HCT116 (cell line): ENCODE results near the gene RGCC. TPM values are rescaled to one million over a fixed set of nuclear protein-coding genes. Genes with fewer than 3 reads are reported as not detected.

Experiments used
- ATAC-seq: fragments of 200-7000 bp; cut with Tn5 transposase; 2 replicates; pipeline ENCODE4 v1.9.1; 2020; ENCODE audit warnings: mild to moderate bottlenecking, moderate library complexity
- BruUV-seq: library from RNA; stranded (reverse); fragments of 400-500 nt; replicated peaks from 2 replicates; lab custom pipeline; 2021; lab: Mats Ljungman, UMichigan
- CTCF ChIA-PET: fragments of 300-600 bp; sonication (Branson Sonifier 250); formaldehyde crosslinking; loops from one replicate; lab custom pipeline; 2021; ENCODE audit warnings: antibody characterized with exemption; lab: Charles Lee
- POLR2A ChIA-PET: fragments of 300-600, 350-600 bp; sonication (Branson Sonifier 250); formaldehyde crosslinking; loops from one replicate; lab custom pipeline; 2021; ENCODE audit warnings: antibody characterized with exemption; lab: Charles Lee
- RAD21 ChIA-PET, 2 experiments: fragments of 300-600 bp; sonication (Branson Sonifier 250); formaldehyde crosslinking; loops; one replicate each; lab custom pipeline; 2023; ENCODE audit warnings: low total read pairs in 2 of 2; ENCODE audit not compliant: uncharacterized antibody in 2 of 2, unreplicated experiment in 2 of 2, low non-redundant PET in 1 of 2; lab: Charles Lee
- DNase-seq: peaks from one replicate; pipeline ENCODE4 v3.0.0-alpha.2; 2010; ENCODE audit warnings: low read depth, low spot score
- H2AFZ ChIP-seq: fragments of 200-600 bp; shearing (Covaris generic), sonication (generic); 2 replicates; pipeline ENCODE4 v1.6.1; 2017; ENCODE audit warnings: low read depth, mixed run types, mixed read lengths, antibody characterized with exemption, low read length; ENCODE audit not compliant: poor library complexity, severe bottlenecking
- H3K27ac ChIP-seq: 2 replicates; pipeline ENCODE4 v1.5.1; 2012; ENCODE audit warnings: low read depth, low read length
- H3K27me3 ChIP-seq: fragments of 200-600 bp; sonication (generic); 2 replicates; pipeline ENCODE4 v1.6.1; 2016; ENCODE audit warnings: mixed run types, low read length, mixed read lengths; ENCODE audit not compliant: insufficient read depth
- H3K36me3 ChIP-seq, 2 experiments: fragments of 200-500 bp in 1 of 2; fragments of 200-600 bp in 1 of 2; sonication (Bioruptor generic) in 1 of 2; sonication (generic) in 1 of 2; 2 replicates each; pipeline versions ENCODE4 v1.5.1 to v1.6.1; 2014 to 2016; ENCODE audit warnings: low read length in 2 of 2, inconsistent platforms in 1 of 2, mixed read lengths in 1 of 2, mixed run types in 1 of 2; ENCODE audit not compliant: insufficient read depth in 2 of 2, control insufficient read depth in 1 of 2
- H3K4me1 ChIP-seq, 2 experiments: fragments of 200-600 bp in 1 of 2; sonication (generic) in 1 of 2; 2 replicates each; pipeline versions ENCODE4 v1.5.1 to v1.6.1; 2012 to 2017; ENCODE audit warnings: low read length in 2 of 2, inconsistent platforms in 1 of 2, mild to moderate bottlenecking in 1 of 2, mixed read lengths in 1 of 2, mixed run types in 1 of 2, moderate library complexity in 1 of 2; ENCODE audit not compliant: insufficient read depth in 2 of 2, control insufficient read depth in 1 of 2
- H3K4me2 ChIP-seq: fragments of 200-600 bp; sonication (generic); 2 replicates; pipeline ENCODE4 v1.6.1; 2017; ENCODE audit warnings: mixed run types, low read length, mixed read lengths
- H3K4me3 ChIP-seq, 2 experiments: fragments of 200-600 bp in 1 of 2; sonication (generic) in 1 of 2; replicated peaks in 1 of 2; 2 replicates each; pipeline ENCODE4 v1.5.1; 2011 to 2016; ENCODE audit warnings: low read length in 2 of 2, control low read depth in 1 of 2, low read depth in 1 of 2, mild to moderate bottlenecking in 1 of 2, mixed read lengths in 1 of 2, mixed run types in 1 of 2
- H3K79me2 ChIP-seq: fragments of 200-600 bp; sonication (generic); 2 replicates; pipeline ENCODE4 v1.6.1; 2017; ENCODE audit warnings: mild to moderate bottlenecking, mixed run types, low read length, moderate library complexity, mixed read lengths; ENCODE audit not compliant: insufficient read depth
- H3K9ac ChIP-seq: fragments of 200-600 bp; sonication (generic); 2 replicates; pipeline ENCODE4 v1.6.1; 2016; ENCODE audit warnings: low read length, mixed read lengths
- H3K9me2 ChIP-seq: fragments of 200-600 bp; sonication (generic), shearing (Covaris generic); 2 replicates; pipeline ENCODE4 v1.6.1; 2017; ENCODE audit warnings: mixed run types, mild to moderate bottlenecking, moderate library complexity; ENCODE audit not compliant: insufficient read depth
- H3K9me3 ChIP-seq, 2 experiments: fragments of 200-500 bp in 1 of 2; fragments of 200-600 bp in 1 of 2; sonication (Bioruptor generic) in 1 of 2; sonication (generic) in 1 of 2; 2 replicates each; pipeline ENCODE4 v1.6.1; 2014 to 2017; ENCODE audit warnings: low read length in 2 of 2, mixed read lengths in 2 of 2, inconsistent platforms in 1 of 2, low read depth in 1 of 2, mild to moderate bottlenecking in 1 of 2, mixed run types in 1 of 2, moderate library complexity in 1 of 2; ENCODE audit not compliant: control insufficient read depth in 1 of 2, insufficient read depth in 1 of 2
- H4K20me1 ChIP-seq: fragments of 200-600 bp; sonication (generic), shearing (Covaris generic); 2 replicates; pipeline ENCODE4 v1.6.1; 2017; ENCODE audit warnings: mixed run types, mild to moderate bottlenecking, moderate library complexity; ENCODE audit not compliant: insufficient read depth
- CEBPB ChIP-seq: IDR thresholded peaks from 2 replicates; pipeline ENCODE4 v1.6.1; 2012; ENCODE audit warnings: low read depth
- CTCF ChIP-seq, 3 experiments: fragments of 200-600 bp in 1 of 3; sonication (generic) in 1 of 3; IDR thresholded peaks in 2 of 3; conservative IDR thresholded peaks in 1 of 3; 2 replicates each; pipeline ENCODE4 v1.5.1; 2012 to 2017; ENCODE audit warnings: low read depth in 2 of 3, low read length in 2 of 3, antibody characterized with exemption in 1 of 3, borderline replicate concordance in 1 of 3, control low read depth in 1 of 3, mild to moderate bottlenecking in 1 of 3, mixed read lengths in 1 of 3, mixed run types in 1 of 3, moderate library complexity in 1 of 3; ENCODE audit not compliant: insufficient read depth in 1 of 3
- ELF1 ChIP-seq: IDR thresholded peaks from 2 replicates; pipeline ENCODE4 v1.6.1; 2012; ENCODE audit warnings: low read depth, borderline replicate concordance
- FOSL1 ChIP-seq: IDR thresholded peaks from 2 replicates; pipeline ENCODE4 v1.6.1; 2012; ENCODE audit warnings: low read depth
- POLR2A ChIP-seq: IDR thresholded peaks from 2 replicates; pipeline ENCODE4 v1.7.0; 2011; ENCODE audit warnings: borderline replicate concordance; ENCODE audit not compliant: insufficient read depth, insufficient read length; ENCODE audit errors: extremely low read depth
- POLR2AphosphoS5 ChIP-seq: IDR thresholded peaks from 2 replicates; pipeline ENCODE4 v1.6.1; 2011; ENCODE audit warnings: mild to moderate bottlenecking, low read depth, low read length, moderate library complexity
- SIN3A ChIP-seq: IDR thresholded peaks from 2 replicates; pipeline ENCODE4 v1.6.1; 2012; ENCODE audit warnings: low read depth
- SP1 ChIP-seq: IDR thresholded peaks from 2 replicates; pipeline ENCODE4 v1.6.1; 2012; ENCODE audit warnings: low read depth
- TCF7L2 ChIP-seq: IDR thresholded peaks from 2 replicates; pipeline ENCODE4 v1.7.0; 2011; ENCODE audit warnings: borderline replicate concordance, inconsistent platforms; ENCODE audit not compliant: insufficient read depth, insufficient read length; ENCODE audit errors: extremely low read depth
- ZBTB33 ChIP-seq: IDR thresholded peaks from 2 replicates; pipeline ENCODE4 v1.6.1; 2011; ENCODE audit warnings: mild to moderate bottlenecking, low read length, moderate library complexity; ENCODE audit not compliant: insufficient replicate concordance; ENCODE audit errors: extremely low read depth
- intact Hi-C: fragments of 100-400 bp; cut with micrococcal nuclease; formaldehyde crosslinking; loops from 2 replicates; pipeline ENCODE4 v1.10.0; 2022
- total RNA-seq: library from RNA; stranded (reverse); gene quantifications from one replicate; pipeline ENCODE4 v1.2.1, GENCODE V29; 2021; ENCODE audit not compliant: unreplicated experiment
- TF ChIP-seq, protein P1 (sequence below): IDR thresholded peaks from 2 replicates; pipeline ENCODE4 v1.6.1; 2012
- TF ChIP-seq, protein P2 (sequence below): IDR thresholded peaks from 2 replicates; pipeline ENCODE4 v1.6.1; 2012

Gene RGCC
- total RNA-seq, 1 experiment from 2014 or later, result 3.2 TPM

DNA sequence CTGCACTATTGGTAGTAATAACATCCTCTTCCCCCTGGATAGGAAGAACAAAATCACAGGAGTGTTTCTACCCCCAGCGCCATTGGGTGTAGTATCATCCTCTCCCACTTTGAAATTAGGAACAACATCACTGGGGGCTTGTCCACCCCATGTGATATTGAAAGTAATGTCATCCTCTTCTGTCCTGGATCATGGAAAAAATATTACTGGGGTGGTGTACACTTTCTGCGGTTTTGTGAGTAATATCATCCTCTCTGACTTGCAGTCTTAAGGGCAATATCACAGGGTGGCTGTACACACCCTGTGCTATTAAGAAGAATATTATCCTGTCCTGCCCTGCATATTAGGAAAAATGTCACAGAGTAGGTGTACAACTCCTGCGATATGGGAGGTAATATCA, 4.9 kb upstream of the RGCC start:
- H3K9me3 ChIP-seq, result no peaks in the 10 kb centered on the region; a peak in 1 of 4 replicates
- H2AFZ ChIP-seq, result no peak overlapping the region
- H3K36me3 ChIP-seq, result no peaks in the 10 kb centered on the region
- peaks cover 0 to 9% of the 10 kb centered on the region in 2 experiments; a peak in 2 of 4 replicates for H3K4me1 ChIP-seq
- H4K20me1 ChIP-seq, result no peaks in the 10 kb centered on the region
- intact Hi-C loops, result no loop called here
- DNase-seq (no peak), ATAC-seq (no peak)
- no peaks in the 10 kb centered on the region for H3K27me3 ChIP-seq
- POLR2A ChIA-PET, result no interaction called here
- H3K4me3 ChIP-seq, result no peak overlapping the region
- no peaks in the 10 kb centered on the region for H3K79me2 ChIP-seq
- no peaks in the 10 kb centered on the region for H3K9me2 ChIP-seq
- H3K9ac ChIP-seq, result no peak overlapping the region
- no peak overlapping the region for H3K4me2 ChIP-seq
- CTCF ChIA-PET, result no interaction called here
- RAD21 ChIA-PET, result no interaction called here
- BruUV-seq, result no TSS peak
- no peak for TF ChIP-seq ZBTB33
- TF ChIP-seq FOSL1, result no peak
- no peak for TF ChIP-seq ELF1
- TF ChIP-seq POLR2AphosphoS5, result no peak
- TF ChIP-seq TCF7L2, result no peak
- no peak for TF ChIP-seq CTCF (IDR thresholded peaks at IDR 0.05 in 2 of 3, conservative IDR thresholded peaks at IDR 0.05 in 1 of 3; ENCODE audit: borderline replicate concordance in 1 of 3, insufficient read depth in 1 of 3, low read depth in 2 of 3, low read length in 2 of 3)
- TF ChIP-seq POLR2A, result no peak
- TF ChIP-seq SIN3A, result no peak
- no peak for TF ChIP-seq CEBPB
- no peak for TF ChIP-seq SP1
- TF ChIP-seq, protein P1, sequence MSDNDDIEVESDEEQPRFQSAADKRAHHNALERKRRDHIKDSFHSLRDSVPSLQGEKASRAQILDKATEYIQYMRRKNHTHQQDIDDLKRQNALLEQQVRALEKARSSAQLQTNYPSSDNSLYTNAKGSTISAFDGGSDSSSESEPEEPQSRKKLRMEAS, result no peak
- TF ChIP-seq, protein P2, sequence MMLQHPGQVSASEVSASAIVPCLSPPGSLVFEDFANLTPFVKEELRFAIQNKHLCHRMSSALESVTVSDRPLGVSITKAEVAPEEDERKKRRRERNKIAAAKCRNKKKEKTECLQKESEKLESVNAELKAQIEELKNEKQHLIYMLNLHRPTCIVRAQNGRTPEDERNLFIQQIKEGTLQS, result no peak
- no peak overlapping the region for H3K27ac ChIP-seq
